ENCODE measurements around the gene ZBTB44.

GRCh38 chr11:130279989-130280388 lies 34.7 kb downstream of the ZBTB44 start:
- TF ChIP-seq, protein P1, sequence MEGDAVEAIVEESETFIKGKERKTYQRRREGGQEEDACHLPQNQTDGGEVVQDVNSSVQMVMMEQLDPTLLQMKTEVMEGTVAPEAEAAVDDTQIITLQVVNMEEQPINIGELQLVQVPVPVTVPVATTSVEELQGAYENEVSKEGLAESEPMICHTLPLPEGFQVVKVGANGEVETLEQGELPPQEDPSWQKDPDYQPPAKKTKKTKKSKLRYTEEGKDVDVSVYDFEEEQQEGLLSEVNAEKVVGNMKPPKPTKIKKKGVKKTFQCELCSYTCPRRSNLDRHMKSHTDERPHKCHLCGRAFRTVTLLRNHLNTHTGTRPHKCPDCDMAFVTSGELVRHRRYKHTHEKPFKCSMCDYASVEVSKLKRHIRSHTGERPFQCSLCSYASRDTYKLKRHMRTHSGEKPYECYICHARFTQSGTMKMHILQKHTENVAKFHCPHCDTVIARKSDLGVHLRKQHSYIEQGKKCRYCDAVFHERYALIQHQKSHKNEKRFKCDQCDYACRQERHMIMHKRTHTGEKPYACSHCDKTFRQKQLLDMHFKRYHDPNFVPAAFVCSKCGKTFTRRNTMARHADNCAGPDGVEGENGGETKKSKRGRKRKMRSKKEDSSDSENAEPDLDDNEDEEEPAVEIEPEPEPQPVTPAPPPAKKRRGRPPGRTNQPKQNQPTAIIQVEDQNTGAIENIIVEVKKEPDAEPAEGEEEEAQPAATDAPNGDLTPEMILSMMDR (IDR thresholded peaks at IDR 0.05) = no peak
- TF ChIP-seq POLR2AphosphoS5 (IDR thresholded peaks at IDR 0.05) = no peak
- TF ChIP-seq POLR2A (IDR thresholded peaks at IDR 0.05) = no peak
